ENCODE data around the gene KCNIP4. TPM values are rescaled to one million over a fixed set of nuclear protein-coding genes. Genes with fewer than 3 reads are reported as not detected.

Gene KCNIP4
- total RNA-seq, 1 donor from 2014 or later: 30.4 TPM

- Mint-ChIP-seq H3K9me3 (ENCODE audit: unreplicated experiment) (peaks cover 8% of the 10 kb centered on the region), H3K36me3 (ENCODE audit: unreplicated experiment) (peaks cover 29% of the 10 kb centered on the region), H3K4me3 (ENCODE audit: unreplicated experiment) (no peak overlapping the region), H3K27ac (ENCODE audit: unreplicated experiment) (peak overlapping the region; percentile 62), H3K27me3 (ENCODE audit: unreplicated experiment) (peaks cover 3% of the 10 kb centered on the region), H3K4me1 (ENCODE audit: low read depth, unreplicated experiment) (peaks cover 30% of the 10 kb centered on the region)
- peak; percentile 90 for TF ChIP-seq CTCF (IDR thresholded peaks at IDR 0.05; ENCODE audit: partially characterized antibody, unreplicated experiment)
- no peak for DNase-seq
Observed at GRCh38 chr4:21768349-21769310, 179.9 kb downstream of the KCNIP4 start.

- Mint-ChIP-seq H3K4me1 (ENCODE audit: low read depth, unreplicated experiment) (peaks cover 36% of the 10 kb centered on the region), H3K27ac (ENCODE audit: unreplicated experiment) (peak overlapping the region; percentile 75), H3K27me3 (ENCODE audit: unreplicated experiment) (peaks cover 3% of the 10 kb centered on the region), H3K4me3 (ENCODE audit: unreplicated experiment) (peak overlapping the region; percentile 21), H3K9me3 (ENCODE audit: unreplicated experiment) (peaks cover 4% of the 10 kb centered on the region), H3K36me3 (ENCODE audit: unreplicated experiment) (peaks cover 2% of the 10 kb centered on the region)
- peak; percentile 61 for DNase-seq
- TF ChIP-seq CTCF (IDR thresholded peaks at IDR 0.05; ENCODE audit: partially characterized antibody, unreplicated experiment): peak; percentile 88
Observed at GRCh38 chr4:21765810-21766407, 182.7 kb downstream of the KCNIP4 start.

GRCh38 chr4:21763855-21764254 is 184.7 kb downstream of the KCNIP4 start:
- no peak for TF ChIP-seq CTCF (IDR thresholded peaks at IDR 0.05; ENCODE audit: partially characterized antibody, unreplicated experiment)
- H3K27me3 Mint-ChIP-seq (ENCODE audit: unreplicated experiment): peaks cover 3% of the 10 kb centered on the region
- no peak overlapping the region for H3K4me3 Mint-ChIP-seq (ENCODE audit: unreplicated experiment)
- H3K4me1 Mint-ChIP-seq (ENCODE audit: low read depth, unreplicated experiment): peaks cover 34% of the 10 kb centered on the region
- DNase-seq: no peak
- H3K27ac Mint-ChIP-seq (ENCODE audit: unreplicated experiment): no peak overlapping the region
- peaks cover 4% of the 10 kb centered on the region for H3K9me3 Mint-ChIP-seq (ENCODE audit: unreplicated experiment)
- H3K36me3 Mint-ChIP-seq (ENCODE audit: unreplicated experiment): no peaks in the 10 kb centered on the region

GRCh38 chr4:21757248-21757647 is 191.3 kb downstream of the KCNIP4 start:
- Mint-ChIP-seq H3K4me1 (ENCODE audit: low read depth, unreplicated experiment) (peaks cover 7% of the 10 kb centered on the region), H3K9me3 (ENCODE audit: unreplicated experiment) (no peaks in the 10 kb centered on the region), H3K36me3 (ENCODE audit: unreplicated experiment) (no peaks in the 10 kb centered on the region), H3K27ac (ENCODE audit: unreplicated experiment) (no peak overlapping the region), H3K27me3 (ENCODE audit: unreplicated experiment) (no peaks in the 10 kb centered on the region), H3K4me3 (ENCODE audit: unreplicated experiment) (no peak overlapping the region)
- no peak for DNase-seq
- no peak for TF ChIP-seq CTCF (IDR thresholded peaks at IDR 0.05; ENCODE audit: partially characterized antibody, unreplicated experiment)

All from glutamatergic neuron (in vitro differentiated cells).